IMR-90 (cell line): Measurements from ENCODE around the gene PTPN7. TPM values are rescaled to one million over a fixed set of nuclear protein-coding genes. Genes with fewer than 3 reads are reported as not detected.

Experiments
- ATAC-seq: fragments of 200-7000 bp; cut with Tn5 transposase; 2 replicates; pipeline ENCODE4 v1.9.1; 2020; ENCODE audit warnings: low read depth, mild to moderate bottlenecking, moderate library complexity
- BruUV-seq: library from RNA; stranded (reverse); fragments of 400-500 nt; replicated peaks from 2 replicates; lab custom pipeline; 2021; lab: Mats Ljungman, UMichigan
- CTCF ChIA-PET: fragments of 300-600 bp; formaldehyde crosslinking; extraction: SDS; loops from one replicate; lab custom pipeline; 2021; ENCODE audit warnings: antibody characterized with exemption; lab: Yijun Ruan, JAX
- POLR2A ChIA-PET: fragments of 300-600 bp; sonication (Branson Sonifier 250); formaldehyde crosslinking; loops from one replicate; lab custom pipeline; 2022; ENCODE audit warnings: antibody characterized with exemption; ENCODE audit not compliant: unreplicated experiment; lab: Charles Lee
- DNase-seq: peaks from one replicate; pipeline ENCODE4 v3.0.0; 2013
- H2AFZ ChIP-seq: replicated peaks from 2 replicates; pipeline ENCODE3; 2013; ENCODE audit warnings: low read length, mild to moderate bottlenecking; ENCODE audit not compliant: poor library complexity
- H2AK5ac ChIP-seq: 2 replicates; pipeline ENCODE4 v1.6.1; 2013; ENCODE audit warnings: low read depth, low read length, inconsistent platforms
- H2AK9ac ChIP-seq: replicated peaks from 2 replicates; pipeline ENCODE3; 2013; ENCODE audit warnings: mild to moderate bottlenecking, low read depth, low read length, moderate library complexity; ENCODE audit not compliant: poor library complexity
- H2BK120ac ChIP-seq: 2 replicates; pipeline ENCODE4 v1.6.1; 2013; ENCODE audit warnings: low read depth, low read length, inconsistent platforms
- H2BK15ac ChIP-seq: 3 replicates; pipeline ENCODE4 v1.6.1; 2013; ENCODE audit warnings: low read depth, low read length, inconsistent platforms
- H2BK20ac ChIP-seq: 2 replicates; pipeline ENCODE4 v1.6.1; 2013; ENCODE audit warnings: low read depth, mild to moderate bottlenecking, inconsistent platforms, low read length, moderate library complexity
- H2BK5ac ChIP-seq: 2 replicates; pipeline ENCODE4 v1.6.1; 2013; ENCODE audit warnings: mild to moderate bottlenecking, low read depth, low read length, inconsistent platforms; ENCODE audit not compliant: poor library complexity, severe bottlenecking
- H3K14ac ChIP-seq: replicated peaks from 2 replicates; pipeline ENCODE4 v1.6.1; 2013; ENCODE audit warnings: low read depth, low read length, inconsistent platforms
- H3K18ac ChIP-seq: 2 replicates; pipeline ENCODE4 v1.6.1; 2013; ENCODE audit warnings: low read depth, low read length, control low read depth
- H3K23ac ChIP-seq: 2 replicates; pipeline ENCODE4 v1.6.1; 2013; ENCODE audit warnings: low read depth, low read length, inconsistent platforms
- H3K27ac ChIP-seq: 2 replicates; pipeline ENCODE4 v1.5.1; 2013; ENCODE audit warnings: mild to moderate bottlenecking, control low read depth, low read length; ENCODE audit not compliant: insufficient read depth
- H3K27me3 ChIP-seq: 2 replicates; pipeline ENCODE4 v1.6.1; 2013; ENCODE audit warnings: low read length; ENCODE audit not compliant: control insufficient read depth, insufficient read depth
- H3K36me3 ChIP-seq: 2 replicates; pipeline ENCODE4 v1.6.1; 2013; ENCODE audit warnings: low read length, mixed read lengths; ENCODE audit not compliant: control insufficient read depth, insufficient read depth
- H3K4ac ChIP-seq: 2 replicates; pipeline ENCODE4 v1.6.1; 2013; ENCODE audit warnings: low read depth, low read length, inconsistent platforms
- H3K4me1 ChIP-seq: 2 replicates; pipeline ENCODE4 v1.6.1; 2013; ENCODE audit warnings: low read length, mixed read lengths; ENCODE audit not compliant: control insufficient read depth, insufficient read depth
- H3K4me2 ChIP-seq: 2 replicates; pipeline ENCODE4 v1.6.1; 2013; ENCODE audit warnings: low read depth, mild to moderate bottlenecking, control low read depth, low read length, moderate library complexity
- H3K4me3 ChIP-seq: 2 replicates; pipeline ENCODE4 v1.5.1; 2013; ENCODE audit warnings: low read depth, mild to moderate bottlenecking, control low read depth, low read length, moderate library complexity; ENCODE audit not compliant: insufficient read depth
- H3K56ac ChIP-seq: 2 replicates; pipeline ENCODE4 v1.6.1; 2013; ENCODE audit warnings: low read length, inconsistent platforms; ENCODE audit not compliant: insufficient read depth; ENCODE audit errors: extremely low read depth
- H3K79me1 ChIP-seq, 2 experiments: 2 replicates each; pipeline ENCODE4 v1.6.1; 2013; ENCODE audit warnings: low read length in 2 of 2, inconsistent platforms in 1 of 2, low read depth in 1 of 2
- H3K9ac ChIP-seq: 2 replicates; pipeline ENCODE4 v1.6.1; 2013; ENCODE audit warnings: low read depth, low read length, control low read depth
- H3K9me1 ChIP-seq: 2 replicates; pipeline ENCODE4 v1.6.1; 2013; ENCODE audit warnings: low read length, inconsistent platforms; ENCODE audit not compliant: insufficient read depth
- H3K9me3 ChIP-seq: 2 replicates; pipeline ENCODE4 v1.6.1; 2013; ENCODE audit warnings: low read length; ENCODE audit not compliant: control insufficient read depth, insufficient read depth
- H4K20me1 ChIP-seq: 2 replicates; pipeline ENCODE4 v1.6.1; 2013; ENCODE audit warnings: low read length, inconsistent platforms; ENCODE audit not compliant: insufficient read depth
- H4K5ac ChIP-seq: 2 replicates; pipeline ENCODE4 v1.6.1; 2013; ENCODE audit warnings: mild to moderate bottlenecking, low read depth, low read length, control low read depth
- H4K8ac ChIP-seq, 2 experiments: 2 replicates each; pipeline ENCODE4 v1.6.1; 2013; ENCODE audit warnings: low read depth in 2 of 2, low read length in 2 of 2, control low read depth in 1 of 2, inconsistent platforms in 1 of 2
- H4K91ac ChIP-seq: 2 replicates; pipeline ENCODE4 v1.6.1; 2013; ENCODE audit warnings: low read depth, low read length, inconsistent platforms; ENCODE audit not compliant: insufficient read depth
- BHLHE40 ChIP-seq: fragments of 150-350 bp; IDR thresholded peaks from 2 replicates; pipeline ENCODE4 v1.6.1; 2016; ENCODE audit warnings: mild to moderate bottlenecking, low read depth, low read length
- CEBPB ChIP-seq: IDR thresholded peaks from 2 replicates; pipeline ENCODE4 v1.6.1; 2012; ENCODE audit warnings: low read depth, low read length, improper control_type of control experiment
- CHD1 ChIP-seq: IDR thresholded peaks from 2 replicates; pipeline ENCODE4 v1.6.1; 2012; ENCODE audit warnings: low read depth, low read length, improper control_type of control experiment
- ELK1 ChIP-seq: fragments of 150-350 bp; IDR thresholded peaks from 2 replicates; pipeline ENCODE4 v1.6.1; 2016; ENCODE audit warnings: low read depth, mild to moderate bottlenecking, low read length, moderate library complexity, borderline replicate concordance
- FOS ChIP-seq: fragments of 150-350 bp; IDR thresholded peaks from 2 replicates; pipeline ENCODE4 v1.6.1; 2016; ENCODE audit warnings: low read depth, low read length
- MAFK ChIP-seq: IDR thresholded peaks from 2 replicates; pipeline ENCODE4 v1.6.1; 2012; ENCODE audit warnings: low read depth, low read length, improper control_type of control experiment
- MAZ ChIP-seq: IDR thresholded peaks from 2 replicates; pipeline ENCODE4 v1.6.1; 2012; ENCODE audit warnings: low read depth, mild to moderate bottlenecking, low read length, improper control_type of control experiment, moderate library complexity, borderline replicate concordance
- MXI1 ChIP-seq: IDR thresholded peaks from 2 replicates; pipeline ENCODE4 v1.6.1; 2012; ENCODE audit warnings: low read depth, mild to moderate bottlenecking, low read length, moderate library complexity, borderline replicate concordance
- NFE2L2 ChIP-seq: fragments of 150-350 bp; IDR thresholded peaks from 2 replicates; pipeline ENCODE4 v1.6.1; 2016; ENCODE audit warnings: low read depth, mild to moderate bottlenecking, low read length
- POLR2A ChIP-seq: IDR thresholded peaks from 2 replicates; pipeline ENCODE4 v1.6.1; 2012; ENCODE audit warnings: mild to moderate bottlenecking, low read depth, low read length
- RAD21 ChIP-seq: IDR thresholded peaks from 2 replicates; pipeline ENCODE4 v1.6.1; 2012; ENCODE audit warnings: low read length, improper control_type of control experiment
- RCOR1 ChIP-seq: IDR thresholded peaks from 2 replicates; pipeline ENCODE4 v1.6.1; 2012; ENCODE audit warnings: mild to moderate bottlenecking, low read length, improper control_type of control experiment; ENCODE audit not compliant: insufficient replicate concordance
- RFX5 ChIP-seq: IDR thresholded peaks from 2 replicates; pipeline ENCODE4 v1.8.0; 2012; ENCODE audit warnings: low read depth, mild to moderate bottlenecking, low read length, moderate library complexity
- SMC3 ChIP-seq: fragments of 150-350 bp; IDR thresholded peaks from 2 replicates; pipeline ENCODE4 v1.6.1; 2016; ENCODE audit warnings: low read depth, mild to moderate bottlenecking, antibody characterized with exemption, low read length, moderate library complexity
- USF2 ChIP-seq: fragments of 150-350 bp; IDR thresholded peaks from 2 replicates; pipeline ENCODE4 v1.6.1; 2017; ENCODE audit warnings: mild to moderate bottlenecking, antibody characterized with exemption, low read length, low read depth
- WGBS, 2 experiments: methylation state at CpG; one replicate each; pipeline versions ENCODE4 v1.1.5 to v1.1.7; 2013; ENCODE audit warnings: missing lambda C conversion rate in 2 of 2; ENCODE audit not compliant: insufficient read length in 1 of 2; ENCODE audit errors: extremely low coverage in 2 of 2; 5-methylcytosine and 5-hydroxymethylcytosine counted together
- dilution Hi-C: fragments of 300-500 bp; cut with HindIII; formaldehyde crosslinking; loops from one replicate; pipeline ENCODE4 v1.14.3; 2018; ENCODE audit warnings: low sequenced_read_pairs; ENCODE audit not compliant: unreplicated experiment
- in situ Hi-C: fragments of 300-500 bp; cut with MboI; formaldehyde crosslinking; loops from 3 replicates; pipeline ENCODE4 v1.14.3; 2019; ENCODE audit warnings: low sequenced_read_pairs, inconsistent platforms, mixed read lengths
- intact Hi-C: fragments of 100-400 bp; cut with micrococcal nuclease; formaldehyde crosslinking; loops from 2 replicates; pipeline ENCODE4 v1.10.0; 2022
- polyA plus RNA-seq, 3 experiments: library from polyadenylated mRNA; depleted of rRNA; stranded (reverse); fragments of >200 nt; gene quantifications; 2 replicates each; pipeline ENCODE4 v1.2.3, GENCODE V29; 2012; ENCODE audit warnings: low replicate concordance in 1 of 3
- total RNA-seq: library from RNA; depleted of rRNA; stranded (reverse); fragments of >200 nt; gene quantifications from 2 replicates; pipeline ENCODE4 v1.2.3, GENCODE V29; 2012
- TF ChIP-seq, protein P1 (sequence below): conservative IDR thresholded peaks from 2 replicates; pipeline ENCODE4 v1.5.1; 2012; ENCODE audit warnings: mild to moderate bottlenecking, low read depth, low read length, improper control_type of control experiment

Gene PTPN7
- total and polyA plus RNA-seq, 2 of the 4 experiments (the other 2 are of a cell fraction), result 0.05 TPM; not detected in 1

DNA sequence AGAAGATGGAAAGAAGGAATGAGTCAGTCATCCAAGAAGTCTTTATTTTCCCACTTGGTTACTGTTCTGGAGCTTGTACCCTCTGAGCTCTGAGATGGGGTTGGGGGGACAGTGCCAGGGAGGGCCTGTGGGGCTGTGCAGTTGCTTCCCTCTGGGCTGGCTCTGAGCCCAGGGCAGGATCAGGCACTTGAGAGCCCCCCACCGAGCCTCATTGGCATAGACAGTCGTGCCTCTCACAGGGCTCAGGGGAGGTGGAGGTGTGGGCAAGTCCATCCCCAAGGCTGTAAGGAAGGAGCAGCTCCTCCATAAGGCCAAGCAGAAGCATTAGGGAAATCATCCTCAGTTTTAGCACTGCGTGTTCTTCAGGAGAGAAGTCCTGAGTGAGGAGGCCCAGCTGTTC lies 13.4 kb downstream of the PTPN7 start:
- Histone ChIP-seq H3K14ac (no peak overlapping the region), H3K9ac (no peak overlapping the region), H3K18ac (no peak overlapping the region), H3K4me3 (no peak overlapping the region), H4K91ac (no peak overlapping the region), H3K9me1 (peaks cover 5% of the 10 kb centered on the region; the same call in 1 of the 2 replicates), H2BK120ac (no peak overlapping the region), H3K9me3 (no peaks in the 10 kb centered on the region), H3K27me3 (peaks cover 8% of the 10 kb centered on the region; the same call in 1 of the 2 replicates), H3K4me1 (peaks cover 4% of the 10 kb centered on the region), H3K4me2 (no peak overlapping the region), H3K79me1 (peaks cover 14 to 28% of the 10 kb centered on the region in 2 experiments), H3K4ac (no peak overlapping the region), H2BK5ac (no peak overlapping the region), H4K20me1 (peaks cover 21% of the 10 kb centered on the region), H2AFZ (no peak overlapping the region), H2AK5ac (no peak overlapping the region), H3K56ac (no peak overlapping the region), H2BK20ac (no peak overlapping the region), H4K8ac (no peak overlapping the region), H3K36me3 (no peaks in the 10 kb centered on the region), H2BK15ac (no peak overlapping the region), H4K5ac (no peak overlapping the region), H2AK9ac (no peak overlapping the region), H3K27ac (no peak overlapping the region), H3K23ac (no peak overlapping the region)
- BruUV-seq, result no TSS peak
- intact Hi-C loops (no loop called here), in situ Hi-C loops (loop anchor here (25.0 kb wide), 1 partner anchor 610 kb away; the partner anchor contains the start of gene NAV1), dilution Hi-C loops (no loop called here)
- ATAC-seq, result no peak
- ChIA-PET CTCF (no interaction called here), POLR2A (no interaction called here)
- TF ChIP-seq MAZ (no peak), SMC3 (no peak), CEBPB (no peak), MAFK (no peak), ELK1 (no peak), RAD21 (no peak), NFE2L2 (no peak), RFX5 (no peak), RCOR1 (no peak), CHD1 (no peak), USF2 (no peak), POLR2A (no peak), BHLHE40 (no peak), FOS (no peak), MXI1 (no peak)
- TF ChIP-seq, protein P1, sequence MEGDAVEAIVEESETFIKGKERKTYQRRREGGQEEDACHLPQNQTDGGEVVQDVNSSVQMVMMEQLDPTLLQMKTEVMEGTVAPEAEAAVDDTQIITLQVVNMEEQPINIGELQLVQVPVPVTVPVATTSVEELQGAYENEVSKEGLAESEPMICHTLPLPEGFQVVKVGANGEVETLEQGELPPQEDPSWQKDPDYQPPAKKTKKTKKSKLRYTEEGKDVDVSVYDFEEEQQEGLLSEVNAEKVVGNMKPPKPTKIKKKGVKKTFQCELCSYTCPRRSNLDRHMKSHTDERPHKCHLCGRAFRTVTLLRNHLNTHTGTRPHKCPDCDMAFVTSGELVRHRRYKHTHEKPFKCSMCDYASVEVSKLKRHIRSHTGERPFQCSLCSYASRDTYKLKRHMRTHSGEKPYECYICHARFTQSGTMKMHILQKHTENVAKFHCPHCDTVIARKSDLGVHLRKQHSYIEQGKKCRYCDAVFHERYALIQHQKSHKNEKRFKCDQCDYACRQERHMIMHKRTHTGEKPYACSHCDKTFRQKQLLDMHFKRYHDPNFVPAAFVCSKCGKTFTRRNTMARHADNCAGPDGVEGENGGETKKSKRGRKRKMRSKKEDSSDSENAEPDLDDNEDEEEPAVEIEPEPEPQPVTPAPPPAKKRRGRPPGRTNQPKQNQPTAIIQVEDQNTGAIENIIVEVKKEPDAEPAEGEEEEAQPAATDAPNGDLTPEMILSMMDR, result no peak
- no peak for DNase-seq
- WGBS, 2 experiments, result no CpG with 5 or more reads among the region's 3 CpGs
